8988T (cell line): ENCODE results near the gene MMEL1.
"Not testable (repeated sequence)": the region's sequence is repeated elsewhere in the genome, so short reads cannot be mapped to it uniquely, and the experiment has no call there.

Experiments used
- DNase-seq: peaks from one replicate; pipeline ENCODE4 v3.0.0; 2011

MMEL1 gene, protein sequence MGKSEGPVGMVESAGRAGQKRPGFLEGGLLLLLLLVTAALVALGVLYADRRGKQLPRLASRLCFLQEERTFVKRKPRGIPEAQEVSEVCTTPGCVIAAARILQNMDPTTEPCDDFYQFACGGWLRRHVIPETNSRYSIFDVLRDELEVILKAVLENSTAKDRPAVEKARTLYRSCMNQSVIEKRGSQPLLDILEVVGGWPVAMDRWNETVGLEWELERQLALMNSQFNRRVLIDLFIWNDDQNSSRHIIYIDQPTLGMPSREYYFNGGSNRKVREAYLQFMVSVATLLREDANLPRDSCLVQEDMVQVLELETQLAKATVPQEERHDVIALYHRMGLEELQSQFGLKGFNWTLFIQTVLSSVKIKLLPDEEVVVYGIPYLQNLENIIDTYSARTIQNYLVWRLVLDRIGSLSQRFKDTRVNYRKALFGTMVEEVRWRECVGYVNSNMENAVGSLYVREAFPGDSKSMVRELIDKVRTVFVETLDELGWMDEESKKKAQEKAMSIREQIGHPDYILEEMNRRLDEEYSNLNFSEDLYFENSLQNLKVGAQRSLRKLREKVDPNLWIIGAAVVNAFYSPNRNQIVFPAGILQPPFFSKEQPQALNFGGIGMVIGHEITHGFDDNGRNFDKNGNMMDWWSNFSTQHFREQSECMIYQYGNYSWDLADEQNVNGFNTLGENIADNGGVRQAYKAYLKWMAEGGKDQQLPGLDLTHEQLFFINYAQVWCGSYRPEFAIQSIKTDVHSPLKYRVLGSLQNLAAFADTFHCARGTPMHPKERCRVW

GRCh38 chr1:2632561-2633361 is at the start of gene MMEL1:
Gene MMEL1 (minus strand): TSS chr1:2633016. CDS start chr1:2629484, 3,532 bp downstream.
- DNase-seq, result peak; percentile 24

DNA sequence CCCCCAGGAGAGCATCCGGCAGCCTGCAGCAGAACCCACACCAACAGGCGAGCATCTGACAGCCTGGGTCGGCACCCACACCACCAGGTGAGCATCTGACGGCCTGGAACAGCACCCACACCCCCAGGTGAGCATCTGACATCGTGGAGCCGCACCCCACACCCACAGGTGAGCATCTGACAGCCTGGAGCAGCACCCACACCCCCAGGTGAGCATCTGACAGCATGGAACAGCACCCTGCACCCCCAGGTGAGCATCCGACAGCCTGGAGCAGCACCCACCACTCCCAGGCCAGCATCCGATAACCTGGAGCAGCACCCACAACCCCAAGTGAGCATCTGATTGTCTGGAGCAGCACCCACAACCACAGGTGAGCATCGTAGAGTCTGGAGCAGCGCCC is 43.9 kb upstream of the MMEL1 start:
- not testable (repeated sequence) for DNase-seq

DNA sequence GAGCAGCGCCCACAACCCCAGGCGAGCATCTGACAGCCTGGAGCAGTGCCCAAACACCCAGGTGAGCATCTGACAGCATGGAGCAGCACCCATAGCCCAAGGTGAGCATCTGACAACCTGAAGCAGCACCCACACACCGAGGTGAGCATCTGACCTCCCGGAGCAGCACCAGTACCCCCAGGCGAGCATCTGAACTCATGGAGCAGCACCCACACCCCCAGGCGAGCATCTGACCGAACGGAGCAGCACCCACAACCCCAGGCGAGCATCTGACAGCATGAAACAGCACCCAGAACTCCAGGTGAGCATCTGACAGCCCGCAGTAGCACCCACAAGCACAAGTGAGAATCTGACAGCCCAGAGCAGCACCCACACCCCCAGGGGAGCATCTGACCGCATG is 38.8 kb upstream of the MMEL1 start:
- DNase-seq, result not testable (repeated sequence)

DNA sequence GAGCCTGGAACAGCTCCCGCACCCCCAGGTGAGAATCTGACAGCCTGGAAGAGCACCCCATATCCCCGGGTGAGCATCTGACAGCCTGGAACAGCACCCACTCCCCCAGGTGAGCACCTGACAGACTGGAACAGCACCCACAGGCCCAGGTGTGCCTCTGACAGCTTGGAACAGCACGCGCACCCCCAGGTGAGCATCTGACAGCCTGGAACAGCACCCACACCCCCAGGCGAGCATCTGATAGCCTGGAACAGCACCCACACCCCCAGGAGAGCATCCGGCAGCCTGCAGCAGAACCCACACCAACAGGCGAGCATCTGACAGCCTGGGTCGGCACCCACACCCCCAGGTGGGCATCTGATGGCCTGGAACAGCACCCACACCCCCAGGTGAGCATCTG is 27.0 kb upstream of the MMEL1 start:
- not testable (repeated sequence) for DNase-seq

- not testable (repeated sequence) for DNase-seq
These were observed 25.1 kb upstream of the MMEL1 start for GRCh38 chr1:2657909-2658308.

- DNase-seq, result not testable (repeated sequence)
These were observed 24.3 kb upstream of the MMEL1 start for GRCh38 chr1:2657124-2657523.

GRCh38 chr1:2655598-2656434 is 23.0 kb upstream of the MMEL1 start:
- not testable (repeated sequence) for DNase-seq

GRCh38 chr1:2654443-2654948 is 21.7 kb upstream of the MMEL1 start:
- peak; percentile 34 for DNase-seq

GRCh38 chr1:2653741-2654442 is 21.1 kb upstream of the MMEL1 start:
- not testable (repeated sequence) for DNase-seq

GRCh38 chr1:2652926-2653571 is 20.2 kb upstream of the MMEL1 start:
- DNase-seq, result not testable (repeated sequence)

- peak; percentile 7 for DNase-seq
These were observed 19.5 kb upstream of the MMEL1 start for GRCh38 chr1:2652152-2652925.

- DNase-seq, result peak; percentile 9
These were observed 18.3 kb upstream of the MMEL1 start for GRCh38 chr1:2650967-2651645.

DNA sequence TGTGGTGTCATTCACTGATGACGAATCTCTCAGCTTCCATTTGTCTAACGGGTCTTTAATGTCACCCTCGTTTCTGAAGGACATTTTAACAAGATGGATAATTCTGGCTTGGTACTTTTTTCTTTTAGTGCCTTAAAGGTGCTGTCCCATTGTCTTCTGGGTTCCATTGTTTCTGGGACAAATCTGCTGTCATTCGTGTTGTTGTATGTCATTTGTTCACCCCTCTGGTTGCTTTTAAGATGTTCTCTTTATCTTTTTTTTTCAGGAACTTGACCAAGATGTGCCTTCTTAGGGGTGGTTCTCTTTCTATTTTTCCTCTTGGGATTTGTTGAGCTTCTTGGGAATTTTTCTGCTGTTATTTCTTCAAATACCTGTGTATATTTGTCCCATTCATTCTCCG is 14.0 kb upstream of the MMEL1 start:
- peak; percentile 6 for DNase-seq

GRCh38 chr1:2645776-2646175 is 13.0 kb upstream of the MMEL1 start:
- no peak for DNase-seq

GRCh38 chr1:2645143-2645542 is 12.3 kb upstream of the MMEL1 start:
- DNase-seq, result no peak

- no peak for DNase-seq
These were observed 11.8 kb upstream of the MMEL1 start for GRCh38 chr1:2644591-2645101.

DNA sequence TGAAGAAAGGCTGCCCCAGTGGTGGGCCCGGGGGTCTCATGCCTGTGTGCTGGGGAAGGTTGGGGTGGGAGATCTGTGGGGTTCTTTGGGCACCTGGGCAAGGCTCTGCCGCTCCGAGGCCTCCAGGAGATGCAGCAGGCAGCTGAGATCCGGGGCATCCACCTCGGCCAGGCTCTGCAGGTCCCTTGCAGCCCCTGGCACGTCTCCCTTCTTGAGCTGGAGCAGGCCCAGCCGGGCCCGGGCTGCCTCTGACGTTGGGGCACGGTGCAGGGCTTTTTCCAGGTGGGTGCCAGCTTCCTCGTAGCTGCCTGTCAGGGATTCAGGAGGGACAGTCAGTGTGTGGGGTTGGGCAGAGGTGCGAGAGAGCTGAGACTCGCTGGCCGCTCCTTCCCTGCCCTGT is 11.4 kb upstream of the MMEL1 start:
- peak; percentile 6 for DNase-seq

- peak; percentile 2 for DNase-seq
These were observed 10.7 kb upstream of the MMEL1 start for GRCh38 chr1:2643414-2644077.
